Omental fat pad (tissue), 4 donors: ENCODE data around the gene JADE1. TPM values are rescaled to one million over a fixed set of nuclear protein-coding genes. Genes with fewer than 3 reads are reported as not detected.

Experiments
- ATAC-seq: fragments of 150-250 bp; one replicate; pipeline ENCODE4 v1.9.1; 2016; ENCODE audit warnings: mild to moderate bottlenecking, moderate library complexity; ENCODE audit not compliant: low FRiP score
- DNase-seq: peaks from one replicate; pipeline ENCODE4 v3.0.0-alpha.2; 2019; ENCODE audit warnings: low spot score
- total RNA-seq, 4 donors: library from RNA; depleted of rRNA; stranded (reverse); fragments of >200 nt; gene quantifications; one replicate each; pipeline ENCODE4 v1.1.0, GENCODE V29; 2016
- TF ChIP-seq, protein P1 (sequence below), 3 donors: fragments of 450-650 bp; IDR thresholded peaks; one replicate each; pipeline ENCODE4 v1.5.1; 2016 to 2017; ENCODE audit warnings: antibody characterized with exemption in 3 of 3, mild to moderate bottlenecking in 3 of 3, moderate library complexity in 2 of 3

JADE1 gene
- total RNA-seq, 4 donors from 2014 or later = 37.2 to 57.4 (median 45.5) TPM

- TF ChIP-seq, protein P1, sequence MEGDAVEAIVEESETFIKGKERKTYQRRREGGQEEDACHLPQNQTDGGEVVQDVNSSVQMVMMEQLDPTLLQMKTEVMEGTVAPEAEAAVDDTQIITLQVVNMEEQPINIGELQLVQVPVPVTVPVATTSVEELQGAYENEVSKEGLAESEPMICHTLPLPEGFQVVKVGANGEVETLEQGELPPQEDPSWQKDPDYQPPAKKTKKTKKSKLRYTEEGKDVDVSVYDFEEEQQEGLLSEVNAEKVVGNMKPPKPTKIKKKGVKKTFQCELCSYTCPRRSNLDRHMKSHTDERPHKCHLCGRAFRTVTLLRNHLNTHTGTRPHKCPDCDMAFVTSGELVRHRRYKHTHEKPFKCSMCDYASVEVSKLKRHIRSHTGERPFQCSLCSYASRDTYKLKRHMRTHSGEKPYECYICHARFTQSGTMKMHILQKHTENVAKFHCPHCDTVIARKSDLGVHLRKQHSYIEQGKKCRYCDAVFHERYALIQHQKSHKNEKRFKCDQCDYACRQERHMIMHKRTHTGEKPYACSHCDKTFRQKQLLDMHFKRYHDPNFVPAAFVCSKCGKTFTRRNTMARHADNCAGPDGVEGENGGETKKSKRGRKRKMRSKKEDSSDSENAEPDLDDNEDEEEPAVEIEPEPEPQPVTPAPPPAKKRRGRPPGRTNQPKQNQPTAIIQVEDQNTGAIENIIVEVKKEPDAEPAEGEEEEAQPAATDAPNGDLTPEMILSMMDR (IDR thresholded peaks at IDR 0.05) = no peak
- no peak for ATAC-seq
- no peak for DNase-seq
Measured at GRCh38 chr4:128775916-128776315, 33.6 kb upstream of the JADE1 start.

GRCh38 chr4:128776794-128777216, 32.7 kb upstream of the JADE1 start:
- TF ChIP-seq, protein P1 (IDR thresholded peaks at IDR 0.05) = no peak
- ATAC-seq = peak; percentile 90
- DNase-seq = peak; percentile 51

DNA sequence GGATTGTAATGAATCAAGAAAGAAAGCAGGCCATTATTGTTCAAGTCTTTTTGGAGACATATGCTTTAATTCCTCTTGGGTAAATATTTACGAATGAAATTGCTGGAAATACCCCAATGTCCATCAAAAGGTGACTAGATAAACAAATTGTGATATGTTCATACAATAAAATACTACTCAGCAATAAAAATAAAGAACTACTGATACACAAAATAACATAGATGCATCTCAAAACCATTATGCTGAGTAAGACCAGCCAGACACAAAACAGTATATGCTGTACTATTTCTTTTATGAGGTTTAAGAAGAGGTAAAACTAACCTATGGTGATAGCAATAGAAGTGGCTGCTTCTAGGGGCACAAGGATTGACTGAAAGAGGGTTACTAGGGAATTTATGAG, 28.8 kb upstream of the JADE1 start:
- no peak for DNase-seq
- TF ChIP-seq, protein P1 (IDR thresholded peaks at IDR 0.05) = no peak
- no peak for ATAC-seq

- no peak for ATAC-seq
- TF ChIP-seq, protein P1 (IDR thresholded peaks at IDR 0.05) = no peak
- no peak for DNase-seq
Measured at GRCh38 chr4:128782076-128782715, 27.3 kb upstream of the JADE1 start.

GRCh38 chr4:128782875-128783614, 26.5 kb upstream of the JADE1 start:
- peak; percentile 95 for ATAC-seq
- TF ChIP-seq, protein P1 (IDR thresholded peaks at IDR 0.05) = no peak
- DNase-seq = no peak

DNA sequence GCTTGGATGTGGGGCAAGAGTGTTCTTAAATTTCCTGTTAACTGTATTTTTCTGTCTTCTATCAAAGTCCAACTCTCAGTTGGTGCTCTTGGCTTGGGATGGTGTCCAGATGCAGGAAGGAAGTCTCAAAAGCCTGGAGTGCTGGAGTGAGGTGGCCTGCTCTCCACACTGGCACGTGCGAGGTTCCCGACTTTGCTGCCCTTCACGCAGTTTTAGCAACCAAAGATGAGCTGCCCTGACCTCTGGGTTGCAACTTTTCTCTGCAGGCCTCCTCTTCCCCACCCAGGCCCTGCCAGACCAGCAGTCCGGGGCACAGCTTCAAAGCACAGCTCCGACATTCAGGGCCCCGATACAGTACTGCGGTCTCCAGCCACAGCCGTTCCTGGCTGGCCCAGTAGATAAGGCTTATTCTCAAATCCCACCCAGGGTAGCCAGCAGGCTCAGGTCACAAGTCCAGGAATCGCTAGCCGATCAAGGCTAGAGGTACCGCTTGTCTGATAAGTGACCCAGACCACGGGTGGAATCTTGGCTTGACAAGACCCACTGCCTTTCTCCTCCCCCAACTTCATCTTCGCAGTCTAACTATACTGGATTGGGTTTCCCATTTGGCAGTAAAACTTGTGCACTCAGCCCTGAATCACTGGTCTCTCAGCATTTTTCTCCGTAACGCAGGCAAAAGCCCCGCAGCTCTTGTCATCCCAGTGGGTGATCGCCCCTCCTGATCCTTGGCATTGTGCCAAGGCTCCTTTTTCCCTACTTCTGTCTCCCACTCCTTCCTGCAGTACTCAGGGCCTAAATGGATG, 21.8 kb upstream of the JADE1 start:
- DNase-seq = no peak
- TF ChIP-seq, protein P1 (IDR thresholded peaks at IDR 0.05) = no peak
- no peak for ATAC-seq
